WERI-Rb-1 (cell line): ENCODE data around the gene MYT1.

Experiments
- DNase-seq: peaks from one replicate; pipeline ENCODE4 v3.0.0-alpha.2; 2020
- H3K27ac ChIP-seq: fragments of 250-450 bp; sonication (Bioruptor Pico); 2 replicates; pipeline ENCODE4 v1.5.1; 2020; ENCODE audit warnings: mild to moderate bottlenecking, moderate library complexity
- H3K27me3 ChIP-seq: fragments of 250-450 bp; sonication (Bioruptor Pico); 2 replicates; pipeline ENCODE4 v1.5.1; 2021; ENCODE audit warnings: mild to moderate bottlenecking, low read depth, moderate library complexity; ENCODE audit not compliant: insufficient read depth, severe bottlenecking
- H3K36me3 ChIP-seq: fragments of 250-450 bp; sonication (Bioruptor Pico); 2 replicates; pipeline ENCODE4 v1.5.1; 2020; ENCODE audit warnings: mild to moderate bottlenecking, moderate library complexity
- H3K4me3 ChIP-seq: 2 replicates; pipeline ENCODE4 v1.5.1; 2011; ENCODE audit warnings: low read depth, mild to moderate bottlenecking, control low read depth, low read length
- H3K9me3 ChIP-seq: fragments of 250-450 bp; sonication (Bioruptor Pico); 2 replicates; pipeline ENCODE4 v1.5.1; 2021; ENCODE audit warnings: mild to moderate bottlenecking, moderate library complexity; ENCODE audit not compliant: severe bottlenecking
- TF ChIP-seq, protein P1 (sequence below): IDR thresholded peaks from 2 replicates; pipeline ENCODE4 v1.5.1; 2011; ENCODE audit warnings: low read depth, mild to moderate bottlenecking, control low read depth, inconsistent platforms, low read length

Gene MYT1

DNA sequence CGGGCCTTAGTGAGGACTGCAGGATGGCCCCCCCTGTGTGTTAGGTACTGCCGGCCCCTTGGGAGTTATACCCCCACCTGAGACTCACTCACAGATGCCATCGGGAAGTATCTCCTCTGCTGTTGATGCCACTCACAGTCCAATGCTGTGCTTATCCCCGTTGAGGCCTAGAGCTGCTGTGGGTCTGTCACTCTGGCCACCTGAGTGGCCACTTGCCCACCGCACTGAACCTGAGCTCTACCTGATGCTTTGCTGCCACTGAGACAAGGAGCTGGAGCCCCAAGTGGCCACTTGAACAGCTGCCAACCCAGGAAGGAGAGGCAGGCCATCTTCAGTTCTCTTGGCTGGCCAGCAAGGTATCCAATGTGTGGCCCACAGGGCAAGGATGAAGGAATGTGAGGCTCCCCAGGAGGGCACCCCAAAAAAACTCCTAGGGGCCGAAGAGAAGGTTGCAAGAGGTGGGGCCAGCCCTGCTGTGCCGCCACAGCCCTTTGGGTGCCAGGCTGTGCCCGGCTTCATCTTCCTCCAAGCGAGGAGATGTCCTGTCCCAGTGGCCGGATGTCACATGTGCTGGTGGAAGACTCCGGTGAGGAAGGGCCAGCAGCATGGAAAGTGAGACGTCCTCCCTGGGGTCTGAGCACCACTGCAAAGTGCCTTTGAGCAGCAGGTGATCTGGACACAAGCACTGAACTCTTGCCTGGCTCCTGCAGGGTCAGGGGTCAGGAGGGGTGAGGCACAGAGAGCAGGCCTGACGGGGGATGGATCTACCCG, 61.8 kb downstream of the MYT1 start:
- H3K9me3 ChIP-seq: no peaks in the 10 kb centered on the region
- DNase-seq: no peak
- H3K4me3 ChIP-seq: no peak overlapping the region
- peaks cover 8% of the 10 kb centered on the region; the same call in 1 of the 2 replicates for H3K36me3 ChIP-seq
- no peak overlapping the region for H3K27ac ChIP-seq
- TF ChIP-seq, protein P1, sequence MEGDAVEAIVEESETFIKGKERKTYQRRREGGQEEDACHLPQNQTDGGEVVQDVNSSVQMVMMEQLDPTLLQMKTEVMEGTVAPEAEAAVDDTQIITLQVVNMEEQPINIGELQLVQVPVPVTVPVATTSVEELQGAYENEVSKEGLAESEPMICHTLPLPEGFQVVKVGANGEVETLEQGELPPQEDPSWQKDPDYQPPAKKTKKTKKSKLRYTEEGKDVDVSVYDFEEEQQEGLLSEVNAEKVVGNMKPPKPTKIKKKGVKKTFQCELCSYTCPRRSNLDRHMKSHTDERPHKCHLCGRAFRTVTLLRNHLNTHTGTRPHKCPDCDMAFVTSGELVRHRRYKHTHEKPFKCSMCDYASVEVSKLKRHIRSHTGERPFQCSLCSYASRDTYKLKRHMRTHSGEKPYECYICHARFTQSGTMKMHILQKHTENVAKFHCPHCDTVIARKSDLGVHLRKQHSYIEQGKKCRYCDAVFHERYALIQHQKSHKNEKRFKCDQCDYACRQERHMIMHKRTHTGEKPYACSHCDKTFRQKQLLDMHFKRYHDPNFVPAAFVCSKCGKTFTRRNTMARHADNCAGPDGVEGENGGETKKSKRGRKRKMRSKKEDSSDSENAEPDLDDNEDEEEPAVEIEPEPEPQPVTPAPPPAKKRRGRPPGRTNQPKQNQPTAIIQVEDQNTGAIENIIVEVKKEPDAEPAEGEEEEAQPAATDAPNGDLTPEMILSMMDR: no peak
- H3K27me3 ChIP-seq: no peaks in the 10 kb centered on the region

DNA sequence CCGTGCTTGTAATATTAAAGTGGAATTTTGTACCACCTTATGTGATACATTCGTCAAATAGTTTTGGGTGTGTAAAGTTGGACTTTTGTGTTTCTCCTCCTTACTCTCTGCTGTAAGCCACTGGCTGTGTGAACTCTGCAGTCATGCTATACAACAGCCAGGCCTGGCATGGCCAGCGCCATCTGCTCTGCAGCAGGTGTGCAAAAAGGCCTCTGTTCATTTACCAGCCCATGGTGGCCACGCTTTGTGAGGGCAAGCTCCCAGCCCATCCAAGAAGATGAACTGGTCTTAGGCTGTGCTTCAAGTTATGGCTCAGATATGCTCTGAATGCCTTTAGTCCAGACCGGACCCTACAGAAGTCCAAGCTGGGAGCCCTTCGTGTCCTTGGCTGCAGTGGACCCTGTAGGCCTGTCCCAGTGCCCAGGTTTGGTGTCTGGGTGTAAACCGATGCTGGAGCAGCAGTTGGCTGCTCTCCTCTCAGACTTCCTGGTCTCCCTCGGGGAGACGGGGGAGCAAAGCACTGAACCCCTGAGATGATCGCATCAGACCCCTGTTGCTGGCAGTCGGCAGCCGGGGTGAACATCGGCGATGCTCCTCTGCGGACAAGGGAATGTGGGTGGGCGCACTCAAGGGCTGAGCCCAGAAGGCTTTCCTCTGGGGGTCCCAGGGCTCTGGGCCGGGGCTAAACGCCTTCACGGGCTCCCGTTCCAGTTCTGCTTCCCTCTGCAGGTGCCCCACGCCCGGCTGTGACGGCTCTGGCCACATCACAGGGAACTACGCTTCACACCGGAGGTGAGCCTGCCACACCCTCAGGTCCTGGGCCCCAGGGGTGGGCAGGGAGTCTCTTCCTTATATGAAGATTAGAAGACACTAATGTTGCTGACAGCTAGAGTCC, 62.7 kb downstream of the MYT1 start:
- TF ChIP-seq, protein P1: no peak
- Histone ChIP-seq H3K27me3 (no peaks in the 10 kb centered on the region), H3K36me3 (peaks cover 8% of the 10 kb centered on the region; the same call in 1 of the 2 replicates), H3K4me3 (no peak overlapping the region), H3K27ac (no peak overlapping the region), H3K9me3 (no peaks in the 10 kb centered on the region)
- DNase-seq: no peak

DNA sequence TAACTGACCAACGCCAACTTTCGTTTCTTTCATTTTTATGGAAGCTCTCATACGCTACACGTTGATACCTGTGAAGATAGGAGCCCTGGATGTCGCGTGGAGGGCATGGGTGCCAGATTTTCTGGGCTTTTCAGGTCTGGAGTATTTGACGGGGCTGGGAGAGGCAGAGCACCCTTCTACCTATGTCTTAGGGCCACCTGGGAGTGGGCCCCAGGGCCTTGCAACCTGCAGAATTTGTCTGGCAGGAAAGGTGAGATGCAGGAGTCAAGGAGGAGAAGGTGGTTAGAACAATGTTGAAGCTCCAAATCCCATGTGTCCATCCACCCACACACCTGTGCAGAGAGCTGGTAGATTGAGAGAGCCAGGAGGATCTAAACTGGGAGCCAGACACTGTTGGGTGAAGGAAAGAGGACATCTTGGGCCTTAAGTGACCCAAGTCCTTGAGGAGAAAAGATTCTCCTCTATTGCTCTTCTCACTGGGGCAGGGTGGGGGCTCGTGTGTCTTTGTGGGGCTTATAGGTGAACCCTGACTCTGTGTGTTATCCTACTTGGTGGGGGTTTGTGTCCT, 63.9 kb downstream of the MYT1 start:
- Histone ChIP-seq H3K4me3 (no peak overlapping the region), H3K27me3 (no peaks in the 10 kb centered on the region), H3K27ac (no peak overlapping the region), H3K36me3 (peaks cover 2% of the 10 kb centered on the region; the same call in 1 of the 2 replicates), H3K9me3 (no peaks in the 10 kb centered on the region)
- TF ChIP-seq, protein P1: no peak
- no peak for DNase-seq

DNA sequence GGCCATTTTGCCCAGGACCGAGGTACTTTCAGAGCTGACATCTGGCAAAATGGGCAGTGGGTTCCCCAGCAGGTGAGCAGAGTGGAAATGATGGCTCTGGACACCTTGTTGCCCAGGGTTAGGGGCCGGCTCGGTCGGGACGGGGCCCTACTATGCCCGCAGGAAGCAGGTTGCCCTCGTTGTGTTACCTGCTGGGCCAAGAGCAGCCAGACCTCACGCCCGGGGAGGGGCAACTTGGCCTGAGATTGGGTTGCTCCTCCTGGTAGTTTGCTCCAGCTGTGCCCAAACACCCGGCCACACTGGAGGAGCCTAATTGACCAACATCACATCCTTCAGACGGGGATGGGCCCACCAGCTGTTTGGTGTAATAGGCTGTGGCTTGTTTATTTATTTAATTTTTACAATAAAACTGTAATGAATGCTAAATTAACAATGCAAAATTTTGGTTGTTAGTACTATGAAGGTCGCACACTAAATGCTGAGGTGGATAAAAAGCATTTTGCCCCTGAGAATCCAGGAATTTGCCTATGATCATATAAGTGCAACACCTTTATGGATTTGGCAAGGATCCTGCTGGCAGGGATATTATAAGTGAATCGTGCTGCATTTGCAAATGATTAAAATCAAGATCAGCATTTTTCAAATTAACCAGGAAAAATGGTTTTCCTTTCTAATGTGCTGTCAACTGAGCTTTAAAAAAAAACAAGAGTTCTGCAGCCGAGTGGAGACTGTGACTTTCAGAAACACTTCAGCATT, 64.7 kb downstream of the MYT1 start:
- no peaks in the 10 kb centered on the region for H3K27me3 ChIP-seq
- no peak for DNase-seq
- H3K27ac ChIP-seq: no peak overlapping the region
- H3K9me3 ChIP-seq: no peaks in the 10 kb centered on the region
- TF ChIP-seq, protein P1: no peak
- no peak overlapping the region for H3K4me3 ChIP-seq
- peaks cover 2% of the 10 kb centered on the region; the same call in 1 of the 2 replicates for H3K36me3 ChIP-seq

DNA sequence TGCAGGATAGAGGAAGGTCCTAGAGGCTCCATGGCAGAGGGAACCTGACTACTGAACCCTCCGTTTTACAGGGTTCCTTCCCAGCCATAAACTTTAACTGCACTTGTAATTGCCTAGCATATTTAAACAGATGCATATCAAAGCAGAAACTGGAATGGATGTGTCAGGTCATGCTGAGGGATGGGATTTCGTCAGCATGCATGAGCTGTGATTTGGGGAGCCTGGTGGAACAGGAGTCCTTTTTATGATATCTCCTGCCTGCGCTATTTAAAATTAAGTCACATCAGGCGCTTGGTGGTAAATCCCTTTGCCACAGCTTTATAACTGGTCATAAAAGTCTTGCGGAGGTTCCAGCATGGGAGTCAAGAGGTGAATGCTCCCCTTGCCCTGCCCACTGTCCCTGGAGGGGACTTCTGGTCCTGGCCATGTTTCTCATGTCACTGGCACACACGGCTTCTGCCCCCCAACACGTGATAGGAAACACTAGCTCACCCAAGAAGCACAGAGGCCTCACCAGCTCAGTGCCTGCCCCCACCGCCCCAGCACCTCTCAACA, 65.3 kb downstream of the MYT1 start:
- TF ChIP-seq, protein P1: no peak

More for the DNA sequence above, 65.3 kb downstream of the MYT1 start:
- DNase-seq: no peak
- H3K4me3 ChIP-seq: no peak overlapping the region
- no peaks in the 10 kb centered on the region for H3K9me3 ChIP-seq
- no peak overlapping the region for H3K27ac ChIP-seq
- peaks cover under 1% of the 10 kb centered on the region; the same call in 1 of the 2 replicates for H3K36me3 ChIP-seq
- H3K27me3 ChIP-seq: no peaks in the 10 kb centered on the region
